DOHH2 (cell line): Measurements from ENCODE around the gene NLGN4X.

Experiments
- H3F3A ChIP-seq: fragments of 200-600 bp; sonication (generic), shearing (Covaris generic); 2 replicates; pipeline ENCODE4 v1.6.0; 2016; ENCODE audit warnings: antibody characterized with exemption, mild to moderate bottlenecking; ENCODE audit not compliant: control insufficient read depth, insufficient read depth
- H3K27ac ChIP-seq: fragments of 200-600 bp; sonication (generic); 2 replicates; pipeline ENCODE4 v1.5.1; 2014; ENCODE audit warnings: low read depth, mild to moderate bottlenecking, low read length, moderate library complexity
- H3K27me3 ChIP-seq: fragments of 200-600 bp; sonication (generic); 2 replicates; pipeline ENCODE4 v1.6.1; 2014; ENCODE audit warnings: mild to moderate bottlenecking, low read length, mixed read lengths; ENCODE audit not compliant: control insufficient read depth
- H3K36me3 ChIP-seq: fragments of 200-600 bp; sonication (generic); 2 replicates; pipeline ENCODE4 v1.6.1; 2014; ENCODE audit warnings: mild to moderate bottlenecking, low read length, moderate library complexity, mixed read lengths; ENCODE audit not compliant: control insufficient read depth
- H3K4me1 ChIP-seq: fragments of 200-600 bp; sonication (generic); 2 replicates; pipeline ENCODE4 v1.6.1; 2014; ENCODE audit warnings: mild to moderate bottlenecking, low read length, mixed read lengths; ENCODE audit not compliant: control insufficient read depth
- H3K4me2 ChIP-seq: fragments of 200-600 bp; sonication (generic); 2 replicates; pipeline ENCODE4 v1.6.0; 2014; ENCODE audit warnings: mild to moderate bottlenecking, low read length, moderate library complexity
- H3K4me3 ChIP-seq: fragments of 200-600 bp; sonication (generic); 2 replicates; pipeline ENCODE4 v1.5.1; 2014; ENCODE audit warnings: mild to moderate bottlenecking, low read length, mixed read lengths
- H3K79me2 ChIP-seq: fragments of 200-600 bp; sonication (generic); 2 replicates; pipeline ENCODE4 v1.6.1; 2014; ENCODE audit warnings: mild to moderate bottlenecking, low read length, mixed read lengths; ENCODE audit not compliant: control insufficient read depth
- H3K9me2 ChIP-seq: fragments of 200-600 bp; sonication (generic); replicated peaks from 2 replicates; pipeline ENCODE4 v1.6.1; 2014; ENCODE audit warnings: mild to moderate bottlenecking, low read length, mixed read lengths; ENCODE audit not compliant: control insufficient read depth
- H3K9me3 ChIP-seq: fragments of 200-600 bp; sonication (generic); 2 replicates; pipeline ENCODE4 v1.6.1; 2014; ENCODE audit warnings: antibody characterized with exemption, low read length, mixed read lengths; ENCODE audit not compliant: control insufficient read depth, insufficient read depth
- H4K20me1 ChIP-seq: fragments of 200-600 bp; sonication (generic); 2 replicates; pipeline ENCODE4 v1.6.0; 2014; ENCODE audit warnings: low read depth, mild to moderate bottlenecking, antibody characterized with exemption, low read length, moderate library complexity; ENCODE audit not compliant: control insufficient read depth, insufficient read depth
- CTCF ChIP-seq: fragments of 200-600 bp; sonication (generic); IDR thresholded peaks from one replicate; pipeline ENCODE4 v1.5.1; 2014; ENCODE audit warnings: antibody characterized with exemption, mild to moderate bottlenecking, low read depth, low read length; ENCODE audit not compliant: poor library complexity, severe bottlenecking
- EZH2phosphoT487 ChIP-seq: fragments of 200-600 bp; sonication (generic); IDR thresholded peaks from 2 replicates; pipeline ENCODE4 v1.6.1; 2017; ENCODE audit warnings: borderline replicate concordance, mild to moderate bottlenecking, antibody characterized with exemption, low read length, moderate library complexity, mixed read lengths

Gene NLGN4X

GRCh38 chrX:6021316-6022091, 207.2 kb downstream of the NLGN4X start:
- Histone ChIP-seq H3K9me3 (no peaks in the 10 kb centered on the region), H4K20me1 (no peaks in the 10 kb centered on the region), H3K79me2 (no peaks in the 10 kb centered on the region), H3K27me3 (no peaks in the 10 kb centered on the region), H3K4me1 (no peaks in the 10 kb centered on the region), H3K36me3 (no peaks in the 10 kb centered on the region), H3F3A (no peaks in the 10 kb centered on the region), H3K4me3 (no peak overlapping the region), H3K9me2 (no peaks in the 10 kb centered on the region), H3K27ac (no peak overlapping the region), H3K4me2 (no peak overlapping the region)
- TF ChIP-seq CTCF: peak; percentile 57
- no peak for TF ChIP-seq EZH2phosphoT487

- no peak for TF ChIP-seq CTCF
- no peak for TF ChIP-seq EZH2phosphoT487
- Histone ChIP-seq H3K27me3 (no peaks in the 10 kb centered on the region), H3K79me2 (no peaks in the 10 kb centered on the region), H3K27ac (no peak overlapping the region), H3F3A (no peaks in the 10 kb centered on the region), H3K9me2 (no peaks in the 10 kb centered on the region), H3K4me3 (no peak overlapping the region), H3K36me3 (no peaks in the 10 kb centered on the region), H3K4me1 (no peaks in the 10 kb centered on the region), H3K9me3 (no peaks in the 10 kb centered on the region), H4K20me1 (no peaks in the 10 kb centered on the region), H3K4me2 (no peak overlapping the region)
Measured at GRCh38 chrX:6019076-6019475, 209.6 kb downstream of the NLGN4X start.

- H4K20me1 ChIP-seq: no peaks in the 10 kb centered on the region
- no peaks in the 10 kb centered on the region for H3K9me2 ChIP-seq
- H3K27me3 ChIP-seq: no peaks in the 10 kb centered on the region
- H3K4me3 ChIP-seq: no peak overlapping the region
- no peak overlapping the region for H3K4me2 ChIP-seq
- H3K27ac ChIP-seq: no peak overlapping the region
- TF ChIP-seq CTCF: no peak
- TF ChIP-seq EZH2phosphoT487: no peak
- H3K36me3 ChIP-seq: no peaks in the 10 kb centered on the region
- no peaks in the 10 kb centered on the region for H3K9me3 ChIP-seq
- no peaks in the 10 kb centered on the region for H3K4me1 ChIP-seq
- H3F3A ChIP-seq: no peaks in the 10 kb centered on the region
- H3K79me2 ChIP-seq: no peaks in the 10 kb centered on the region
Measured at GRCh38 chrX:6015423-6015822, 213.2 kb downstream of the NLGN4X start.
